ENCODE results near the gene OR2AK2. TPM values are rescaled to one million over a fixed set of nuclear protein-coding genes. Genes with fewer than 3 reads are reported as not detected.
A peak's percentile ranks its signal among the peaks of the same experiment; 100 is the strongest.
"Not testable (repeated sequence)": the region's sequence is repeated elsewhere in the genome, so short reads cannot be mapped to it uniquely, and the experiment has no call there.

Gene OR2AK2
- total RNA-seq, 2 experiments from 2014 or later = 0.22 to 0.70 TPM

DNA sequence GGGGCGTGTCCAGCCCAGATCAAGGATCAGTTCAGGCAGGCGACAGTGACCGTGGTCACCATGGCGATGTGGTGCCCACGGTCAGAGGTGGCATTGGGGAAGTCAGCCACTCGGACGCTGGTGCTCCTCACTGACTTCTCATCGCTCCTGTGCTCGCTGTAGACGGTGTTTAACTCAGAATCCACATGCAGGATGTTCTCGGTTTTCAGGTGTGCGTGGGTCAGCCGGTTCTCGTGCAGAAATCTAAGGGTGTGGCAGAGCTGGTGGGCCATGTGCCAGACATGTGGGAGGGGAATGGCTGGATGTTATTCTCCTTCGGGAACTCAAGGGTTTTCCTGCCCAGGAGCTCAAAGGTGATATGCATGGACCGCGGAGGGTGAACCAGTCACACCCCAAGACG lies 28.6 kb upstream of the OR2AK2 start:
- ATAC-seq (ENCODE audit: poor library complexity) (no peak), DNase-seq (peak in 2 of 14 experiments; percentile 2 to 18)
- Histone ChIP-seq H3K27ac (ENCODE audit: low read depth in 1 of 2, low read length in 2 of 2) (no peak overlapping the region), H3K9me3 (ENCODE audit: control insufficient read depth in 1 of 2, insufficient read depth in 1 of 2, low read length in 2 of 2) (peaks cover 0 to 22% of the 10 kb centered on the region in 2 experiments), H3K27me3 (ENCODE audit: control insufficient read depth in 1 of 2, insufficient read depth in 2 of 2, low read length in 2 of 2) (no peaks in the 10 kb centered on the region), H3K4me3 (ENCODE audit: low read length) (no peak overlapping the region), H3K36me3 (ENCODE audit: insufficient read depth, low read length) (no peaks in the 10 kb centered on the region), H3K4me1 (ENCODE audit: insufficient read depth, low read length) (peaks cover 8% of the 10 kb centered on the region)
- ChIA-PET CTCF (no interaction called here), POLR2A (no interaction called here)
- Mint-ChIP-seq H3K4me1 (ENCODE audit: low read depth) (peaks cover 6% of the 10 kb centered on the region), H3K27me3 (no peaks in the 10 kb centered on the region), H3K36me3 (ENCODE audit: low read depth) (no peaks in the 10 kb centered on the region), H3K27ac (no peak overlapping the region), H3K9me3 (peaks cover 3% of the 10 kb centered on the region), H3K4me3 (peak overlapping the region; percentile 36)
- TF ChIP-seq, protein P1, sequence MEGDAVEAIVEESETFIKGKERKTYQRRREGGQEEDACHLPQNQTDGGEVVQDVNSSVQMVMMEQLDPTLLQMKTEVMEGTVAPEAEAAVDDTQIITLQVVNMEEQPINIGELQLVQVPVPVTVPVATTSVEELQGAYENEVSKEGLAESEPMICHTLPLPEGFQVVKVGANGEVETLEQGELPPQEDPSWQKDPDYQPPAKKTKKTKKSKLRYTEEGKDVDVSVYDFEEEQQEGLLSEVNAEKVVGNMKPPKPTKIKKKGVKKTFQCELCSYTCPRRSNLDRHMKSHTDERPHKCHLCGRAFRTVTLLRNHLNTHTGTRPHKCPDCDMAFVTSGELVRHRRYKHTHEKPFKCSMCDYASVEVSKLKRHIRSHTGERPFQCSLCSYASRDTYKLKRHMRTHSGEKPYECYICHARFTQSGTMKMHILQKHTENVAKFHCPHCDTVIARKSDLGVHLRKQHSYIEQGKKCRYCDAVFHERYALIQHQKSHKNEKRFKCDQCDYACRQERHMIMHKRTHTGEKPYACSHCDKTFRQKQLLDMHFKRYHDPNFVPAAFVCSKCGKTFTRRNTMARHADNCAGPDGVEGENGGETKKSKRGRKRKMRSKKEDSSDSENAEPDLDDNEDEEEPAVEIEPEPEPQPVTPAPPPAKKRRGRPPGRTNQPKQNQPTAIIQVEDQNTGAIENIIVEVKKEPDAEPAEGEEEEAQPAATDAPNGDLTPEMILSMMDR (IDR thresholded peaks at IDR 0.05) = no peak
- intact Hi-C loops (cut with DNase I, micrococcal nuclease) = loop anchor here (2.0 kb wide), 2 partner anchors 750 to 872 kb away; no protein-coding TSS in a partner anchor

DNA sequence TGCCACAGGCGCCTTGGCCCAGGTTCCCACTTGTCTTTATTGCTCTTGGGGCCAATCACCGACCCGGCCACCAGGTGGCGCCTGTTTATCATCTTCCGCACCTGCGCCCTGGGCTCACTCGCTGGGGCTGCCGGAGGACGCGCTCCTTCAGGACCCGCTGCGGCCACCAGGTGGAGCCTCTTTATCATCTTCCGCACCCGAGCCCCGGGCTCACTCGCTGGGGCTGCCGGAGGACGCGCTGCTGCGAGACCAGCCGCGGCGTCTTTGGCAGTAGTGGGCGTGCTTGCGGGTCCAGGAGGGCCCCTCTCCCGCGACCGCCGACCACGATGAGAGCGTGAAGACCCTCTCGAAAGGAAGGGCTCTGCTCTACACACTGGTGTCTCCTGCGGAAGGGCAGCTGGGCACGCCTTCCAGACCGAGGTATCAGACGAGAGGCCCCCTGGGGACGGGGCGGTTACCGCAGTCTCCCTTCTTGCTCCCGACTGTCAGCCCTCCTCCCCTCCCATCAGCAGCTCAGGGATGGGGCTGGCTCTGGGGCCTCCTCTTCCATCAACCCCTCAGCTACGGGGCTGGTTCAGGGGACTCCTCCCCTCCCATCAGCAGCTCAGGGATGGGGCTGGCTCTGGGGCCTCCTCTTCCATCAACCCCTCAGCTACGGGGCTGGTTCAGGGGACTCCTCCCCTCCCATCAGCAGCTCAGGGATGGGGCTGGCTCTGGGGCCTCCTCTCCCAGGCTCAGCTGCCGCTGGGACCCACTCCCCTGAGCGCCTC lies 27.9 kb upstream of the OR2AK2 start:
- H3K4me1 Mint-ChIP-seq (ENCODE audit: low read depth); H3K36me3 Mint-ChIP-seq (ENCODE audit: low read depth); H3K27ac ChIP-seq (ENCODE audit: low read depth in 1 of 2, low read length in 2 of 2); H3K36me3 ChIP-seq (ENCODE audit: insufficient read depth, low read length); H3K27me3 Mint-ChIP-seq; H3K27me3 ChIP-seq (ENCODE audit: control insufficient read depth in 1 of 2, insufficient read depth in 2 of 2, low read length in 2 of 2); CTCF ChIA-PET; H3K4me1 ChIP-seq (ENCODE audit: insufficient read depth, low read length); H3K9me3 Mint-ChIP-seq: not testable (repeated sequence)
- Mint-ChIP-seq H3K4me3 (peak overlapping the region; percentile 88), H3K27ac (peak overlapping the region; percentile 39)
- TF ChIP-seq, protein P1 (IDR thresholded peaks at IDR 0.05) = peak; percentile 88
- POLR2A ChIA-PET = interaction anchor here (1.1 kb wide), 1 partner anchor 30 kb away, joined by 4 read pairs; no protein-coding TSS in a partner anchor
- peak; percentile 95 for ATAC-seq (ENCODE audit: poor library complexity)
- intact Hi-C loops (cut with DNase I, micrococcal nuclease) = loop anchor here (1.0 to 2.0 kb wide), 3 partner anchors 750 to 872 kb away; no protein-coding TSS in a partner anchor
- peak; percentile 25 to 94 (median 82) for DNase-seq
- Histone ChIP-seq H3K9me3 (ENCODE audit: control insufficient read depth in 1 of 2, insufficient read depth in 1 of 2, low read length in 2 of 2) (peaks cover 0 to 22% of the 10 kb centered on the region in 2 experiments), H3K4me3 (ENCODE audit: low read length) (peak overlapping the region; percentile 67)

DNA sequence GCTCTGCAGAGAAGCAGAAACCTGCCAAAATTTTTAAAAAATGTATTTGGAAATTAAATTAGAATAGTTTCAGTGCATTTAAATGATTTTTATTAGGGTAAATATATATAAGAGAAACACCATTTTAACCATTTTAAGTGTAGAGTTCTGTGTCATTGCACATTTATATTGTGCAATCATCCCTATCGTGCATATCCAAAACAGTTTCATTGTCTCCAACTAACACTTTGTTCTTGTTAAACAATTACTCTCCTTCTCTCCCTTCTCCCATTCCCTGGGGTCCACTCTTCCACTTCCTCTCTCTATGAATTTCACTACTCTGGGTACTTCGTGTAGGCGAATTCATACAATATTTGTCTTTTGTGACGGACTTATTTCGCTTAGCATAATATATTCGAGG lies 22.4 kb upstream of the OR2AK2 start:
- Histone ChIP-seq H3K4me1 (ENCODE audit: insufficient read depth, low read length) (no peaks in the 10 kb centered on the region), H3K9me3 (ENCODE audit: control insufficient read depth in 1 of 2, insufficient read depth in 1 of 2, low read length in 2 of 2) (no peaks in the 10 kb centered on the region), H3K27me3 (ENCODE audit: control insufficient read depth in 1 of 2, insufficient read depth in 2 of 2, low read length in 2 of 2) (no peaks in the 10 kb centered on the region), H3K36me3 (ENCODE audit: insufficient read depth, low read length) (no peaks in the 10 kb centered on the region), H3K27ac (ENCODE audit: low read depth in 1 of 2, low read length in 2 of 2) (no peak overlapping the region), H3K4me3 (ENCODE audit: low read length) (no peak overlapping the region)
- DNase-seq (no peak), ATAC-seq (ENCODE audit: poor library complexity) (no peak)
- Mint-ChIP-seq H3K9me3 (no peaks in the 10 kb centered on the region), H3K4me1 (ENCODE audit: low read depth) (no peaks in the 10 kb centered on the region), H3K27me3 (no peaks in the 10 kb centered on the region), H3K27ac (no peak overlapping the region), H3K4me3 (no peak overlapping the region), H3K36me3 (ENCODE audit: low read depth) (no peaks in the 10 kb centered on the region)
- intact Hi-C loops (cut with DNase I, micrococcal nuclease) = no loop called here
- CTCF ChIA-PET = no interaction called here
- POLR2A ChIA-PET = no interaction called here
- TF ChIP-seq, protein P1 (IDR thresholded peaks at IDR 0.05) = no peak
